GM12878 (cell line): ENCODE results near the gene ENTPD5. TPM values are rescaled to one million over a fixed set of nuclear protein-coding genes. Genes with fewer than 3 reads are reported as not detected.

Experiments used
- ATAC-seq: fragments of 200-7000 bp; cut with Tn5 transposase; 3 replicates; pipeline ENCODE4 v1.9.1; 2020; ENCODE audit warnings: mild to moderate bottlenecking, moderate library complexity
- BruUV-seq: library from RNA; stranded (reverse); fragments of 400-500 nt; replicated peaks from 2 replicates; lab custom pipeline; 2021; lab: Mats Ljungman, UMichigan
- CTCF ChIA-PET: fragments of 300-600 bp; sonication (Branson Sonifier 250); formaldehyde crosslinking; extraction: SDS; loops from one replicate; lab custom pipeline; 2021; ENCODE audit warnings: inconsistent platforms; lab: Yijun Ruan, JAX
- POLR2A ChIA-PET: fragments of 350-600 bp; formaldehyde crosslinking; extraction: SDS; loops from one replicate; lab custom pipeline; 2021; ENCODE audit warnings: inconsistent platforms; lab: Charles Lee
- RAD21 ChIA-PET: fragments of 300-600 bp; sonication (Branson Sonifier 250); formaldehyde crosslinking; loops from one replicate; lab custom pipeline; 2023; ENCODE audit warnings: antibody characterized with exemption; ENCODE audit not compliant: unreplicated experiment; lab: Charles Lee
- SMC1A ChIA-PET: fragments of 300-600 bp; sonication (Branson Sonifier 250); formaldehyde crosslinking; loops from one replicate; lab custom pipeline; 2023; ENCODE audit not compliant: unreplicated experiment, uncharacterized antibody; lab: Charles Lee
- DNase-seq: peaks from one replicate; pipeline ENCODE4 v3.0.0-alpha.2; 2011; ENCODE audit warnings: low read depth, low spot score
- FAIRE-seq: peaks from 3 replicates; lab custom pipeline; 2011; peaks lifted over from hg19 to GRCh38; lab: Jason Lieb, UNC
- H2AFZ ChIP-seq: 2 replicates; pipeline ENCODE4 v1.6.0; 2011; ENCODE audit warnings: low read depth, low read length, control low read depth; ENCODE audit not compliant: control insufficient read depth
- H3K27ac ChIP-seq: 2 replicates; pipeline ENCODE4 v1.5.1; 2011; ENCODE audit warnings: control low read depth; ENCODE audit not compliant: control insufficient read depth, insufficient read depth
- H3K27me3 ChIP-seq, 2 experiments: replicated peaks in 1 of 2; 2 replicates each; pipeline versions ENCODE4 v1.6.0 to v1.6.1; 2011; ENCODE audit warnings: low read length in 1 of 2; ENCODE audit not compliant: control insufficient read depth in 2 of 2, insufficient read depth in 2 of 2
- H3K36me3 ChIP-seq, 2 experiments: 2 replicates each; pipeline ENCODE4 v1.5.1; 2011; ENCODE audit warnings: low read length in 1 of 2; ENCODE audit not compliant: control insufficient read depth in 2 of 2, insufficient read depth in 2 of 2
- H3K4me1 ChIP-seq: 2 replicates; pipeline ENCODE4 v1.6.1; 2011; ENCODE audit warnings: mild to moderate bottlenecking, low read length, moderate library complexity, mixed read lengths; ENCODE audit not compliant: control insufficient read depth, insufficient read depth
- H3K4me2 ChIP-seq: 2 replicates; pipeline ENCODE4 v1.6.0; 2011; ENCODE audit warnings: control low read depth; ENCODE audit not compliant: control insufficient read depth, insufficient read depth
- H3K4me3 ChIP-seq: fragments of 200-600 bp; sonication (generic); 2 replicates; pipeline ENCODE4 v1.5.1; 2016
- H3K79me2 ChIP-seq: 2 replicates; pipeline ENCODE4 v1.6.0; 2011; ENCODE audit warnings: low read length; ENCODE audit not compliant: control insufficient read depth, insufficient read depth
- H3K9ac ChIP-seq: 2 replicates; pipeline ENCODE4 v1.8.0; 2011; ENCODE audit warnings: low read length, control low read depth, mixed read lengths; ENCODE audit not compliant: control insufficient read depth, insufficient read depth
- H3K9me3 ChIP-seq: replicated peaks from 3 replicates; pipeline ENCODE4 v1.5.1; 2011; ENCODE audit warnings: mild to moderate bottlenecking, low read length; ENCODE audit not compliant: control insufficient read depth, insufficient read depth
- H4K20me1 ChIP-seq: 2 replicates; pipeline ENCODE4 v1.6.0; 2011; ENCODE audit not compliant: control insufficient read depth, insufficient read depth
- BCL11A ChIP-seq: IDR thresholded peaks from 2 replicates; pipeline ENCODE4 v1.6.1; 2011; ENCODE audit warnings: low read depth, low read length
- CEBPZ ChIP-seq: fragments of 150-350 bp; IDR thresholded peaks from 2 replicates; pipeline ENCODE4 v1.6.1; 2016; ENCODE audit warnings: low read depth, low read length
- RBBP5 ChIP-seq: fragments of 200-600 bp; sonication (generic); conservative IDR thresholded peaks from 2 replicates; pipeline ENCODE4 v1.6.1; 2016
- RELA ChIP-seq: fragments of 450-650 bp; IDR thresholded peaks from 2 replicates; pipeline ENCODE4 v1.8.0; 2014; ENCODE audit warnings: borderline replicate concordance; ENCODE audit not compliant: partially characterized antibody
- SIN3A ChIP-seq: IDR thresholded peaks from 2 replicates; pipeline ENCODE4 v1.6.1; 2012; ENCODE audit warnings: low read depth, low read length, improper control_type of control experiment
- STAT1 ChIP-seq: fragments of 450-650 bp; conservative IDR thresholded peaks from 2 replicates; pipeline ENCODE4 v1.6.1; 2014; ENCODE audit warnings: antibody characterized with exemption, mild to moderate bottlenecking
- TCF12 ChIP-seq: IDR thresholded peaks from 2 replicates; pipeline ENCODE4 v1.6.1; 2011; ENCODE audit warnings: low read depth, mild to moderate bottlenecking, low read length
- ZNF207 ChIP-seq: fragments of 450-650 bp; IDR thresholded peaks from 2 replicates; pipeline ENCODE4 v1.6.1; 2014; ENCODE audit warnings: antibody characterized with exemption, mild to moderate bottlenecking, borderline replicate concordance
- ZNF622 ChIP-seq: fragments of 450-650 bp; IDR thresholded peaks from 2 replicates; pipeline ENCODE4 v1.6.1; 2017; ENCODE audit warnings: mild to moderate bottlenecking, inconsistent platforms
- WGBS: methylation state at CpG from one replicate; pipeline ENCODE4 v1.1.6; 2016; ENCODE audit warnings: low lambda C conversion rate; ENCODE audit not compliant: insufficient replicate concordance, insufficient coverage; ENCODE audit errors: missing lambda C conversion rate; 5-methylcytosine and 5-hydroxymethylcytosine counted together
- in situ Hi-C: fragments of 300-500 bp; cut with MboI; formaldehyde crosslinking; loops from 9 replicates; pipeline ENCODE4 v1.14.3; 2018; ENCODE audit warnings: mixed read lengths
- intact Hi-C: fragments of 100-400 bp; cut with micrococcal nuclease; formaldehyde crosslinking; loops from one replicate; pipeline ENCODE4 v1.14.2; 2022; ENCODE audit not compliant: unreplicated experiment
- polyA plus RNA-seq, 11 experiments: library from polyadenylated mRNA; depleted of rRNA in 4 of 11; unstranded in 6 of 11; stranded (reverse) in 5 of 11; fragments of >200 nt; fragmentation: Nextera tagmentation in 4 of 11; fragmentation: Illumina TruSeq in 1 of 11; extraction: Ambion mirVana in 4 of 11; extraction: Trizol in 1 of 11; gene quantifications; 1 replicate in 1 of 11; 2 replicates in 10 of 11; pipeline versions ENCODE4 v1.2.1 to v1.2.3, GENCODE V29; 2011 to 2016; ENCODE audit warnings: inconsistent platforms in 2 of 11, missing spikeins in 2 of 11, low read depth in 1 of 11
- total RNA-seq, 4 experiments: library from RNA; depleted of rRNA in 3 of 4; stranded (reverse); fragments of >200 nt in 3 of 4; fragmentation: Illumina TruSeq in 1 of 4; extraction: Trizol in 1 of 4; gene quantifications; 2 replicates each; pipeline versions ENCODE4 v1.2.1 to v1.2.3, GENCODE V29; 2013 to 2021

The ENTPD5 gene
- total and polyA plus RNA-seq, 10 of the 15 experiments (the other 5 are each of a cell fraction or from before 2014, with no cell fraction given): 2.4 to 9.9 (median 7.6) TPM

GRCh38 chr14:74015176-74015575 is 3.9 kb downstream of the ENTPD5 start:
- POLR2A ChIA-PET: no interaction called here
- H2AFZ ChIP-seq: no peak overlapping the region
- H3K27me3 ChIP-seq: no peaks in the 10 kb centered on the region
- RAD21 ChIA-PET: no interaction called here
- ATAC-seq (no peak), FAIRE-seq (no peak), DNase-seq (no peak)
- no peaks in the 10 kb centered on the region for H3K9me3 ChIP-seq
- H3K9ac ChIP-seq: no peak overlapping the region
- no peaks in the 10 kb centered on the region for H3K36me3 ChIP-seq
- H3K4me1 ChIP-seq: no peaks in the 10 kb centered on the region
- BruUV-seq: no TSS peak
- intact Hi-C loops (no loop called here), in situ Hi-C loops (no loop called here)
- CTCF ChIA-PET: interaction anchor here (1.6 kb wide), 1 partner anchor 11 kb away, joined by 4 read pairs; no protein-coding TSS in a partner anchor
- H3K4me3 ChIP-seq: no peak overlapping the region
- H3K27ac ChIP-seq: no peak overlapping the region
- no peaks in the 10 kb centered on the region for H4K20me1 ChIP-seq
- SMC1A ChIA-PET: no interaction called here
- H3K79me2 ChIP-seq: no peaks in the 10 kb centered on the region; the same call in 1 of the 2 replicates
- 67% methylated on average over 3 of the region's 3 CpGs for WGBS
- H3K4me2 ChIP-seq: no peak overlapping the region
- TF ChIP-seq RELA (no peak), CEBPZ (no peak), ZNF207 (no peak), STAT1 (no peak), BCL11A (no peak), RBBP5 (no peak), ZNF622 (no peak), TCF12 (no peak), SIN3A (no peak)
